GM23338 (cell line): ENCODE results near the gene MAP3K9.

Source experiments
- EZH2 ChIP-seq: fragments of 200-600 bp; sonication (generic); IDR thresholded peaks from one replicate; pipeline ENCODE4 v1.8.0; 2017; ENCODE audit warnings: antibody characterized with exemption, mild to moderate bottlenecking, low read depth; ENCODE audit not compliant: unreplicated experiment
- EZH2phosphoT487 ChIP-seq: fragments of 200-600 bp; sonication (generic); IDR thresholded peaks from one replicate; pipeline ENCODE4 v1.8.1; 2018; ENCODE audit warnings: antibody characterized with exemption; ENCODE audit not compliant: unreplicated experiment
- JUNB ChIP-seq: IDR thresholded peaks from one replicate; pipeline ENCODE4 v1.6.1; 2016; ENCODE audit warnings: antibody characterized with exemption; ENCODE audit not compliant: unreplicated experiment
- NANOG ChIP-seq: IDR thresholded peaks from 2 replicates; pipeline ENCODE4 v1.6.1; 2016; ENCODE audit warnings: antibody characterized with exemption, borderline replicate concordance
- POLR2AphosphoS5 ChIP-seq: IDR thresholded peaks from 2 replicates; pipeline ENCODE4 v1.6.1; 2016; ENCODE audit warnings: antibody characterized with exemption, low read depth
- STAT1 ChIP-seq: IDR thresholded peaks from one replicate; pipeline ENCODE4 v1.6.1; 2016; ENCODE audit warnings: antibody characterized with exemption; ENCODE audit not compliant: unreplicated experiment
- TF ChIP-seq, protein P1 (sequence below), 2 experiments: fragments of 200-600 bp in 1 of 2; sonication (generic) in 1 of 2; conservative IDR thresholded peaks; 2 replicates each; pipeline versions ENCODE4 v1.5.1 to v1.6.1; 2016 to 2017; ENCODE audit warnings: antibody characterized with exemption in 2 of 2, low read depth in 2 of 2, mild to moderate bottlenecking in 2 of 2, moderate library complexity in 1 of 2
- TF ChIP-seq, protein P2 (sequence below): IDR thresholded peaks from one replicate; pipeline ENCODE4 v1.6.1; 2018; ENCODE audit warnings: antibody characterized with exemption; ENCODE audit not compliant: unreplicated experiment
- TF ChIP-seq, protein P3 (sequence below): IDR thresholded peaks from 2 replicates; pipeline ENCODE4 v1.6.1; 2016; ENCODE audit warnings: antibody characterized with exemption

DNA sequence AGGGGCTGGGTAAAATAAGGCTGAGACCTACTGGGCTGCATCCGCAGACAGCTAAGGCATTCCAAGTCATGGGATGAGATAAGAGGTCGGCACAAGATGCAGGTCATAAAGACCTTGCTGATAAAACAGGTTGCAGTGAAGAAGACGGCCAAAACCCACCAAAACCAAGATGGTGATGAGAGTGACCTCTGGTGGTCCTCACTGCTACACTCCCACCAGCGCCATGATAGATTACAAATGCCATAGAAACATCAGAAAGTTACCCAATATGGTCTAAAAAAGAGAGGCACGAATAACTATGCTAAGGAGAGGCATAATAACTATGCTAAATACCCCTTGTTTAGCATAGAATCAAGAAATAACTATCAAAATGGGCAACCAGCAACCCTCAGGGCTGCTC lies 46.2 kb upstream of the MAP3K9 start:
- TF ChIP-seq, protein P1, sequence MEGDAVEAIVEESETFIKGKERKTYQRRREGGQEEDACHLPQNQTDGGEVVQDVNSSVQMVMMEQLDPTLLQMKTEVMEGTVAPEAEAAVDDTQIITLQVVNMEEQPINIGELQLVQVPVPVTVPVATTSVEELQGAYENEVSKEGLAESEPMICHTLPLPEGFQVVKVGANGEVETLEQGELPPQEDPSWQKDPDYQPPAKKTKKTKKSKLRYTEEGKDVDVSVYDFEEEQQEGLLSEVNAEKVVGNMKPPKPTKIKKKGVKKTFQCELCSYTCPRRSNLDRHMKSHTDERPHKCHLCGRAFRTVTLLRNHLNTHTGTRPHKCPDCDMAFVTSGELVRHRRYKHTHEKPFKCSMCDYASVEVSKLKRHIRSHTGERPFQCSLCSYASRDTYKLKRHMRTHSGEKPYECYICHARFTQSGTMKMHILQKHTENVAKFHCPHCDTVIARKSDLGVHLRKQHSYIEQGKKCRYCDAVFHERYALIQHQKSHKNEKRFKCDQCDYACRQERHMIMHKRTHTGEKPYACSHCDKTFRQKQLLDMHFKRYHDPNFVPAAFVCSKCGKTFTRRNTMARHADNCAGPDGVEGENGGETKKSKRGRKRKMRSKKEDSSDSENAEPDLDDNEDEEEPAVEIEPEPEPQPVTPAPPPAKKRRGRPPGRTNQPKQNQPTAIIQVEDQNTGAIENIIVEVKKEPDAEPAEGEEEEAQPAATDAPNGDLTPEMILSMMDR (conservative IDR thresholded peaks at IDR 0.05; ENCODE audit: low read depth in 2 of 2), result peak; percentile 34 to 64
- no peak for TF ChIP-seq JUNB
- TF ChIP-seq, protein P2, sequence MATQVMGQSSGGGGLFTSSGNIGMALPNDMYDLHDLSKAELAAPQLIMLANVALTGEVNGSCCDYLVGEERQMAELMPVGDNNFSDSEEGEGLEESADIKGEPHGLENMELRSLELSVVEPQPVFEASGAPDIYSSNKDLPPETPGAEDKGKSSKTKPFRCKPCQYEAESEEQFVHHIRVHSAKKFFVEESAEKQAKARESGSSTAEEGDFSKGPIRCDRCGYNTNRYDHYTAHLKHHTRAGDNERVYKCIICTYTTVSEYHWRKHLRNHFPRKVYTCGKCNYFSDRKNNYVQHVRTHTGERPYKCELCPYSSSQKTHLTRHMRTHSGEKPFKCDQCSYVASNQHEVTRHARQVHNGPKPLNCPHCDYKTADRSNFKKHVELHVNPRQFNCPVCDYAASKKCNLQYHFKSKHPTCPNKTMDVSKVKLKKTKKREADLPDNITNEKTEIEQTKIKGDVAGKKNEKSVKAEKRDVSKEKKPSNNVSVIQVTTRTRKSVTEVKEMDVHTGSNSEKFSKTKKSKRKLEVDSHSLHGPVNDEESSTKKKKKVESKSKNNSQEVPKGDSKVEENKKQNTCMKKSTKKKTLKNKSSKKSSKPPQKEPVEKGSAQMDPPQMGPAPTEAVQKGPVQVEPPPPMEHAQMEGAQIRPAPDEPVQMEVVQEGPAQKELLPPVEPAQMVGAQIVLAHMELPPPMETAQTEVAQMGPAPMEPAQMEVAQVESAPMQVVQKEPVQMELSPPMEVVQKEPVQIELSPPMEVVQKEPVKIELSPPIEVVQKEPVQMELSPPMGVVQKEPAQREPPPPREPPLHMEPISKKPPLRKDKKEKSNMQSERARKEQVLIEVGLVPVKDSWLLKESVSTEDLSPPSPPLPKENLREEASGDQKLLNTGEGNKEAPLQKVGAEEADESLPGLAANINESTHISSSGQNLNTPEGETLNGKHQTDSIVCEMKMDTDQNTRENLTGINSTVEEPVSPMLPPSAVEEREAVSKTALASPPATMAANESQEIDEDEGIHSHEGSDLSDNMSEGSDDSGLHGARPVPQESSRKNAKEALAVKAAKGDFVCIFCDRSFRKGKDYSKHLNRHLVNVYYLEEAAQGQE, result no peak
- TF ChIP-seq POLR2AphosphoS5, result no peak
- TF ChIP-seq EZH2, result no peak
- TF ChIP-seq EZH2phosphoT487, result no peak
- TF ChIP-seq, protein P3, sequence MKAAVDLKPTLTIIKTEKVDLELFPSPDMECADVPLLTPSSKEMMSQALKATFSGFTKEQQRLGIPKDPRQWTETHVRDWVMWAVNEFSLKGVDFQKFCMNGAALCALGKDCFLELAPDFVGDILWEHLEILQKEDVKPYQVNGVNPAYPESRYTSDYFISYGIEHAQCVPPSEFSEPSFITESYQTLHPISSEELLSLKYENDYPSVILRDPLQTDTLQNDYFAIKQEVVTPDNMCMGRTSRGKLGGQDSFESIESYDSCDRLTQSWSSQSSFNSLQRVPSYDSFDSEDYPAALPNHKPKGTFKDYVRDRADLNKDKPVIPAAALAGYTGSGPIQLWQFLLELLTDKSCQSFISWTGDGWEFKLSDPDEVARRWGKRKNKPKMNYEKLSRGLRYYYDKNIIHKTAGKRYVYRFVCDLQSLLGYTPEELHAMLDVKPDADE, result no peak
- no peak for TF ChIP-seq NANOG
- no peak for TF ChIP-seq STAT1
